ENCODE measurements around the gene MUCL3. TPM values are rescaled to one million over a fixed set of nuclear protein-coding genes. Genes with fewer than 3 reads are reported as not detected.

MUCL3 gene
- total and polyA plus RNA-seq, 2 donors (not counting 1 experiment from before 2014, with no cell fraction given): not detected

GRCh38 chr6:30947231-30947630 is 6.5 kb downstream of the MUCL3 start:
- H3K4me1 Mint-ChIP-seq: no peaks in the 10 kb centered on the region
- Histone ChIP-seq H3K9me3 (ENCODE audit: control extremely low read depth in 1 of 3, control insufficient read depth in 2 of 3, insufficient read depth in 1 of 3, low read length in 2 of 3) (no peaks in the 10 kb centered on the region), H3K9ac (ENCODE audit: low read length) (no peak overlapping the region), H4K20me1 (ENCODE audit: control insufficient read depth, insufficient read depth, low read length, poor library complexity, severe bottlenecking) (no peaks in the 10 kb centered on the region), H3K27me3 (replicated peaks in 1 of 4; ENCODE audit: control extremely low read depth in 1 of 4, control insufficient read depth in 3 of 4, insufficient read depth in 4 of 4, low read length in 3 of 4) (peaks cover 0 to 47% (median 14%) of the 10 kb centered on the region in 4 experiments), H3K27ac (ENCODE audit: low read length in 2 of 2) (no peak overlapping the region), H3K4me1 (ENCODE audit: control insufficient read depth in 2 of 2, insufficient read depth in 2 of 2, low read length in 2 of 2) (no peaks in the 10 kb centered on the region), H2AFZ (ENCODE audit: insufficient read depth, low read depth, low read length, poor library complexity, severe bottlenecking) (no peak overlapping the region), H3K79me2 (ENCODE audit: control insufficient read depth, insufficient read depth, low read length) (no peaks in the 10 kb centered on the region), H3K4me3 (ENCODE audit: control extremely low read depth in 1 of 5, extremely low read depth in 1 of 5, insufficient read depth in 1 of 5, low read depth in 2 of 5, low read length in 4 of 5) (no peak overlapping the region), H3K4me2 (replicated peaks; ENCODE audit: low read depth, low read length, poor library complexity, severe bottlenecking) (no peak overlapping the region), H3K36me3 (replicated peaks in 1 of 2; ENCODE audit: control extremely low read depth in 1 of 2, control insufficient read depth in 1 of 2, extremely low read depth in 1 of 2, insufficient read depth in 2 of 2, low read length in 1 of 2) (no peaks in the 10 kb centered on the region)
- H3K27me3 Mint-ChIP-seq: peaks cover 51% of the 10 kb centered on the region
- no peaks in the 10 kb centered on the region for H3K9me3 Mint-ChIP-seq (ENCODE audit: insufficient read depth)
- DNase-seq (no peak), ATAC-seq (ENCODE audit: low read depth) (no peak)
- ChIA-PET CTCF (interaction anchor here (0.5 to 1.9 kb wide), 2 partner anchors 8 to 140 kb away, joined by 4 read pairs; no protein-coding TSS in a partner anchor), POLR2A (no interaction called here)
- WGBS (ENCODE audit: insufficient coverage): no CpG with 5 or more reads among the region's 4 CpGs
- no peak overlapping the region for H3K4me3 Mint-ChIP-seq
- TF ChIP-seq EZH2 (IDR thresholded peaks at IDR 0.05; ENCODE audit: borderline replicate concordance, insufficient read depth, low read depth, low read length, poor library complexity, severe bottlenecking) (no peak), CTCF (IDR thresholded peaks at IDR 0.05) (no peak)
- intact Hi-C loops (cut with micrococcal nuclease): no loop called here
- H3K27ac Mint-ChIP-seq: no peak overlapping the region

GRCh38 chr6:30948811-30949210 is 8.0 kb downstream of the MUCL3 start:
- Histone ChIP-seq H3K4me1 (ENCODE audit: control insufficient read depth in 2 of 2, insufficient read depth in 2 of 2, low read length in 2 of 2) (no peaks in the 10 kb centered on the region), H3K4me2 (replicated peaks; ENCODE audit: low read depth, low read length, poor library complexity, severe bottlenecking) (no peak overlapping the region), H3K9me3 (ENCODE audit: control extremely low read depth in 1 of 3, control insufficient read depth in 2 of 3, insufficient read depth in 1 of 3, low read length in 2 of 3) (no peaks in the 10 kb centered on the region), H2AFZ (ENCODE audit: insufficient read depth, low read depth, low read length, poor library complexity, severe bottlenecking) (no peak overlapping the region), H3K27ac (ENCODE audit: low read length in 2 of 2) (no peak overlapping the region), H3K27me3 (replicated peaks in 1 of 4; ENCODE audit: control extremely low read depth in 1 of 4, control insufficient read depth in 3 of 4, insufficient read depth in 4 of 4, low read length in 3 of 4) (peaks cover 0 to 31% (median 9%) of the 10 kb centered on the region in 4 experiments), H3K9ac (ENCODE audit: low read length) (no peak overlapping the region), H4K20me1 (ENCODE audit: control insufficient read depth, insufficient read depth, low read length, poor library complexity, severe bottlenecking) (no peaks in the 10 kb centered on the region), H3K79me2 (ENCODE audit: control insufficient read depth, insufficient read depth, low read length) (no peaks in the 10 kb centered on the region), H3K4me3 (ENCODE audit: control extremely low read depth in 1 of 5, extremely low read depth in 1 of 5, insufficient read depth in 1 of 5, low read depth in 2 of 5, low read length in 4 of 5) (no peak overlapping the region), H3K36me3 (replicated peaks in 1 of 2; ENCODE audit: control extremely low read depth in 1 of 2, control insufficient read depth in 1 of 2, extremely low read depth in 1 of 2, insufficient read depth in 2 of 2, low read length in 1 of 2) (no peaks in the 10 kb centered on the region)
- H3K27me3 Mint-ChIP-seq: peaks cover 38% of the 10 kb centered on the region
- no peak for DNase-seq
- H3K9me3 Mint-ChIP-seq (ENCODE audit: insufficient read depth): no peaks in the 10 kb centered on the region
- ChIA-PET POLR2A (no interaction called here), CTCF (no interaction called here)
- no peaks in the 10 kb centered on the region for H3K4me1 Mint-ChIP-seq
- WGBS (ENCODE audit: insufficient coverage): 100% methylated on average over 4 of the region's 6 CpGs
- intact Hi-C loops (cut with micrococcal nuclease): no loop called here
- TF ChIP-seq CTCF (IDR thresholded peaks at IDR 0.05): no peak
- TF ChIP-seq EZH2 (IDR thresholded peaks at IDR 0.05; ENCODE audit: borderline replicate concordance, insufficient read depth, low read depth, low read length, poor library complexity, severe bottlenecking): no peak
- H3K4me3 Mint-ChIP-seq: no peak overlapping the region
- ATAC-seq (ENCODE audit: low read depth): no peak
- H3K27ac Mint-ChIP-seq: no peak overlapping the region
